ENCODE measurements around the gene TRABD2A. TPM values are rescaled to one million over a fixed set of nuclear protein-coding genes. Genes with fewer than 3 reads are reported as not detected.

TRABD2A gene
- total RNA-seq, 4 donors from 2014 or later = 0.47 to 2.7 (median 1.4) TPM

DNA sequence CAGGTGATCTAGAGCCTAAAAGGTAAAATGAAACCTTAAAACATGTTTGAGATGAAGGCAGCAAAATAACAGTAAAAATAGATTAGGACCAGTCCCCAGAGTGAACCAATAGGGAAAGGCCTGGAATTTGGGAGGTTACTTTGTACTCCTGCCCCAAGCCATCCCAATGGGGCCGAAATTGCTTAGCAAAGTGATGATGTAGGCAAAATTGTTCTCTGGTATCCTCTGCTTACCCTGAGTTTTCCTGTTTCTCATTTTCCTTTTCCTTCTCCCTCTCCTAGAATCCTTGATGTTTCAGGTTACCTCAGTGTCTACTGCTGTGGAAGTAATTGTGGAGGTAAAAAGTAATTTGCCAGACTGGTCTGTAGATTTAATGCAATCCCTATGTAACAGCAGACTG lies 92.9 kb downstream of the TRABD2A start:
- TF ChIP-seq, protein P1, sequence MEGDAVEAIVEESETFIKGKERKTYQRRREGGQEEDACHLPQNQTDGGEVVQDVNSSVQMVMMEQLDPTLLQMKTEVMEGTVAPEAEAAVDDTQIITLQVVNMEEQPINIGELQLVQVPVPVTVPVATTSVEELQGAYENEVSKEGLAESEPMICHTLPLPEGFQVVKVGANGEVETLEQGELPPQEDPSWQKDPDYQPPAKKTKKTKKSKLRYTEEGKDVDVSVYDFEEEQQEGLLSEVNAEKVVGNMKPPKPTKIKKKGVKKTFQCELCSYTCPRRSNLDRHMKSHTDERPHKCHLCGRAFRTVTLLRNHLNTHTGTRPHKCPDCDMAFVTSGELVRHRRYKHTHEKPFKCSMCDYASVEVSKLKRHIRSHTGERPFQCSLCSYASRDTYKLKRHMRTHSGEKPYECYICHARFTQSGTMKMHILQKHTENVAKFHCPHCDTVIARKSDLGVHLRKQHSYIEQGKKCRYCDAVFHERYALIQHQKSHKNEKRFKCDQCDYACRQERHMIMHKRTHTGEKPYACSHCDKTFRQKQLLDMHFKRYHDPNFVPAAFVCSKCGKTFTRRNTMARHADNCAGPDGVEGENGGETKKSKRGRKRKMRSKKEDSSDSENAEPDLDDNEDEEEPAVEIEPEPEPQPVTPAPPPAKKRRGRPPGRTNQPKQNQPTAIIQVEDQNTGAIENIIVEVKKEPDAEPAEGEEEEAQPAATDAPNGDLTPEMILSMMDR (IDR thresholded peaks at IDR 0.05) = no peak
- TF ChIP-seq POLR2AphosphoS5 (IDR thresholded peaks at IDR 0.05) = no peak
- TF ChIP-seq EP300 (IDR thresholded peaks at IDR 0.05) = no peak
- TF ChIP-seq POLR2A (IDR thresholded peaks at IDR 0.05) = no peak
- H3K27ac ChIP-seq = no peak overlapping the region
- H3K9me3 ChIP-seq = no peaks in the 10 kb centered on the region
- no peak for ATAC-seq
- WGBS, 2 donors (ENCODE audit: low coverage in 1 of 2) = 29% methylated on average over 1 of the region's 1 CpG; no CpG with 5 or more reads in 1 of the 2 donors
- H3K36me3 ChIP-seq = no peaks in the 10 kb centered on the region
- H3K4me3 ChIP-seq = no peak overlapping the region
- H3K4me1 ChIP-seq = no peaks in the 10 kb centered on the region
- H3K27me3 ChIP-seq = no peaks in the 10 kb centered on the region

DNA sequence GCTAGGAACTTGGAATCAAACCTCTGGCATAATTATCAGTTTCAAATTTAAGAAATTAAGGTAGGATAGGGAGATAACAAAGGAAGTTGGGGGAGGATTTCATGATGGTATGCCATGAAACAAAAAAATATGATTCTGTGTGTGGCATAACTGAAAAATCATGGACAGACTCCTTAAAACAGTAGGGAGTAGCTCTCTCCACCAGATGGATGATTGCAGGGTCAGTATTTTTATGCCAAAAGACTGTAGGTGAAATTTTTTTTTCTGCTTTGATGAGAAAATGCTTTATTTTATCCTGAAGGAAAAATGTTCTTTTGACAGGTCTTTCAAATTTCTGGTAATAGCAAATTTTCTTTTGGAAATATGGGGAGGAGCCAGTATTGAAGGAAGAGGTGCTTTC lies 94.3 kb downstream of the TRABD2A start:
- Histone ChIP-seq H3K4me3 (no peak overlapping the region), H3K27me3 (no peaks in the 10 kb centered on the region), H3K4me1 (no peaks in the 10 kb centered on the region), H3K27ac (no peak overlapping the region), H3K9me3 (no peaks in the 10 kb centered on the region), H3K36me3 (no peaks in the 10 kb centered on the region)
- TF ChIP-seq POLR2AphosphoS5 (IDR thresholded peaks at IDR 0.05) (no peak), EP300 (IDR thresholded peaks at IDR 0.05) (no peak), POLR2A (IDR thresholded peaks at IDR 0.05) (no peak)
- TF ChIP-seq, protein P1 (IDR thresholded peaks at IDR 0.05) = no peak
- no peak for ATAC-seq

DNA sequence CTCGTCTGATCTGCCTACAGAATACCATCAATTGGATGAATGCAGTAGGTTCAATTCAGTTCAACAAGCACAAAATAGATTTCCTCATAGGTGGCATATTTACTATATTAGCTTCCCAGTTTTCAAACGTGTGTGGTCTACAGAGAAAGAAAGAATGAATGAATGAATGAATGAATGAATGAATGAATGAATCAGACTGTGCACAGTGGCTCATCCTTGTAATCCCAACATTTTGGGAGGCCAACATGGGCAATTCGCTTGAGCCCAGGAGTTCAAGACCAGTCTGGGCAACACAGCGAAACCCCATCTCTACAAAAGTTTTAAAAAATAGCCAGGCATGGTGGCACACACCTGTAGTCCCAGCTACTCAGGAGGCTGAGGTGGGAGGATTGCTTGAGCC lies 94.9 kb downstream of the TRABD2A start:
- no peak for ATAC-seq
- Histone ChIP-seq H3K4me3 (no peak overlapping the region), H3K27me3 (no peaks in the 10 kb centered on the region), H3K9me3 (no peaks in the 10 kb centered on the region), H3K36me3 (no peaks in the 10 kb centered on the region), H3K27ac (no peak overlapping the region), H3K4me1 (no peaks in the 10 kb centered on the region)
- TF ChIP-seq EP300 (IDR thresholded peaks at IDR 0.05) (no peak), POLR2A (IDR thresholded peaks at IDR 0.05) (no peak), POLR2AphosphoS5 (IDR thresholded peaks at IDR 0.05) (no peak)
- TF ChIP-seq, protein P1 (IDR thresholded peaks at IDR 0.05) = no peak
- WGBS, 2 donors (ENCODE audit: low coverage in 1 of 2) = 88 to 89% methylated on average over 3 to 4 of the region's 4 CpGs

DNA sequence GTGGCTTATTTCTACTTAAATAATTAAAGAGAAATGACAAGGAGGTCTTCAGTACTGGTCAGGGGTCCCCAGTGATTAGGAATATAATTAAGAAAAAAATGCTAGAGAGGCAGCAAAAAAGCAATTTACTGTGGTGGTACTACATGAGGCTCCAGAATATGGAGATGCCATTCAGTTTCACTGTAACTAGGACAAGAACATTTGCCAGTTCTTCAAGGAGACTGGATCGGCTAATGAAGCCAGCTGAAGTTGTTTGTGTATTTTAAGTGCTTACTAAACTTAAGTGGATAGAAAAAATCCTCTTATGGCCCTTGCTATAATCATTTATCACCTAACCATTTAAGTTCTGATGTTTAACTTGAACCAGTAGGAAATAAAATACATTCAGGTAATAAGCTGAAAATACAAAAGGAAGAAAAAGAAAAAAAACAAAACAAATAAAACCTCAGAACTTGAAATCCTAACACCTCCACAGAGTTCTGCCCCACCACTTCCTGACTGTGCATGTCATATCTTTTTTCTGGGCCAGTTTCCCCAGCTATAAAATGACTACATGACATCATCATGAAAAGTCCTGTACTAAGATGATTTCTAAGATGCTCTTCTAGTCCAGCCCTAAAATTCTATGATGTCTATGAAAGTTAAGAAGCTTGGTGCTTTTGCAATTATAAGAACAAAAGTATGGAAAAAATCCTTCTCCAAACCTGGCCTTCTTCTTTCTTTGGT lies 98.0 kb downstream of the TRABD2A start:
- ATAC-seq = no peak
- TF ChIP-seq POLR2AphosphoS5 (IDR thresholded peaks at IDR 0.05) (no peak), EP300 (IDR thresholded peaks at IDR 0.05) (no peak), POLR2A (IDR thresholded peaks at IDR 0.05) (no peak)
- TF ChIP-seq, protein P1 (IDR thresholded peaks at IDR 0.05) = no peak
- H3K27me3 ChIP-seq = no peaks in the 10 kb centered on the region
- H3K4me3 ChIP-seq = no peak overlapping the region
- no peaks in the 10 kb centered on the region for H3K9me3 ChIP-seq
- H3K27ac ChIP-seq = no peak overlapping the region
- no peaks in the 10 kb centered on the region for H3K36me3 ChIP-seq
- no peaks in the 10 kb centered on the region for H3K4me1 ChIP-seq
- WGBS, 2 donors (ENCODE audit: low coverage in 1 of 2) = 36 to 67% methylated on average over 1 of the region's 1 CpG
